ENCODE results near the gene CABLES2. TPM values are rescaled to one million over a fixed set of nuclear protein-coding genes. Genes with fewer than 3 reads are reported as not detected.

Gene CABLES2
- total RNA-seq, 6 experiments from 2014 or later, result 1.4 to 2.9 (median 2.5) TPM

GRCh38 chr20:62348604-62349003 lies 58.5 kb downstream of the CABLES2 start:
- Histone ChIP-seq H3K4me1 (peaks cover 0 to 15% (median 0%) of the 10 kb centered on the region in 4 donors), H3K27ac (no peak overlapping the region), H3K36me3 (peaks cover 0 to 6% (median 0%) of the 10 kb centered on the region in 4 donors), H3K4me3 (no peak overlapping the region), H3K27me3 (no peaks in the 10 kb centered on the region), H3K9me3 (no peaks in the 10 kb centered on the region)
- intact Hi-C loops (cut with DNase I), result no loop called here
- TF ChIP-seq POLR2A (IDR thresholded peaks at IDR 0.05), result no peak
- TF ChIP-seq CTCF (IDR thresholded peaks at IDR 0.05), result no peak
- no peak for DNase-seq
- no peak for ATAC-seq
- WGBS (ENCODE audit: insufficient coverage, low coverage, low lambda C conversion rate, missing lambda C conversion rate), result 100% methylated on average over 1 of the region's 1 CpG

- Histone ChIP-seq H3K27ac (no peak overlapping the region), H3K4me1 (peaks cover 0 to 3% (median 0%) of the 10 kb centered on the region in 4 donors), H3K9me3 (no peaks in the 10 kb centered on the region), H3K4me3 (no peak overlapping the region), H3K27me3 (no peaks in the 10 kb centered on the region), H3K36me3 (peaks cover 0 to 6% (median 0%) of the 10 kb centered on the region in 4 donors)
- DNase-seq (no peak), ATAC-seq (no peak)
- no peak for TF ChIP-seq POLR2A (IDR thresholded peaks at IDR 0.05)
- no peak for TF ChIP-seq CTCF (IDR thresholded peaks at IDR 0.05)
- intact Hi-C loops (cut with DNase I), result no loop called here
- 80% methylated on average over 1 of the region's 9 CpGs for WGBS (ENCODE audit: insufficient coverage, low coverage, low lambda C conversion rate, missing lambda C conversion rate)
These were observed 59.6 kb downstream of the CABLES2 start for GRCh38 chr20:62347445-62347844.

- WGBS (ENCODE audit: insufficient coverage, low coverage, low lambda C conversion rate, missing lambda C conversion rate), result no CpG with 5 or more reads among the region's 10 CpGs
- ATAC-seq, result no peak
- intact Hi-C loops (cut with DNase I), result no loop called here
- Histone ChIP-seq H3K36me3 (peaks cover 0 to 6% (median 0%) of the 10 kb centered on the region in 4 donors), H3K27ac (no peak overlapping the region), H3K4me3 (no peak overlapping the region), H3K27me3 (no peaks in the 10 kb centered on the region), H3K9me3 (no peaks in the 10 kb centered on the region), H3K4me1 (no peaks in the 10 kb centered on the region)
- TF ChIP-seq CTCF (IDR thresholded peaks at IDR 0.05) (no peak), POLR2A (IDR thresholded peaks at IDR 0.05) (no peak)
- DNase-seq, result no peak
These were observed 60.0 kb downstream of the CABLES2 start for GRCh38 chr20:62347151-62347404.

- no peak overlapping the region for H3K4me3 ChIP-seq
- ATAC-seq, result peak in 1 of 4 donors; percentile 4
- peaks cover 0 to 2% (median 0%) of the 10 kb centered on the region in 4 donors for H3K36me3 ChIP-seq
- TF ChIP-seq POLR2A (IDR thresholded peaks at IDR 0.05) (no peak), CTCF (IDR thresholded peaks at IDR 0.05) (no peak)
- no peak overlapping the region for H3K27ac ChIP-seq
- intact Hi-C loops (cut with DNase I), result no loop called here
- no peaks in the 10 kb centered on the region for H3K4me1 ChIP-seq
- no peaks in the 10 kb centered on the region for H3K27me3 ChIP-seq
- 95% methylated on average over 9 of the region's 34 CpGs for WGBS (ENCODE audit: insufficient coverage, low coverage, low lambda C conversion rate, missing lambda C conversion rate)
- no peaks in the 10 kb centered on the region for H3K9me3 ChIP-seq
- peak in 1 of 3 donors; percentile 20 for DNase-seq
These were observed 60.5 kb downstream of the CABLES2 start for GRCh38 chr20:62346398-62347150.
